Putamen (tissue), 1 donor: ENCODE data around the gene OR2T27.
"Not testable (repeated sequence)": the region's sequence is repeated elsewhere in the genome, so short reads cannot be mapped to it uniquely, and the experiment has no call there.

Source experiments
- DNase-seq: peaks from one replicate; pipeline ENCODE4 v3.0.0-alpha.2; 2016; ENCODE audit warnings: low spot score

Gene OR2T27, protein sequence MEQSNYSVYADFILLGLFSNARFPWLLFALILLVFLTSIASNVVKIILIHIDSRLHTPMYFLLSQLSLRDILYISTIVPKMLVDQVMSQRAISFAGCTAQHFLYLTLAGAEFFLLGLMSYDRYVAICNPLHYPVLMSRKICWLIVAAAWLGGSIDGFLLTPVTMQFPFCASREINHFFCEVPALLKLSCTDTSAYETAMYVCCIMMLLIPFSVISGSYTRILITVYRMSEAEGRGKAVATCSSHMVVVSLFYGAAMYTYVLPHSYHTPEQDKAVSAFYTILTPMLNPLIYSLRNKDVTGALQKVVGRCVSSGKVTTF

DNA sequence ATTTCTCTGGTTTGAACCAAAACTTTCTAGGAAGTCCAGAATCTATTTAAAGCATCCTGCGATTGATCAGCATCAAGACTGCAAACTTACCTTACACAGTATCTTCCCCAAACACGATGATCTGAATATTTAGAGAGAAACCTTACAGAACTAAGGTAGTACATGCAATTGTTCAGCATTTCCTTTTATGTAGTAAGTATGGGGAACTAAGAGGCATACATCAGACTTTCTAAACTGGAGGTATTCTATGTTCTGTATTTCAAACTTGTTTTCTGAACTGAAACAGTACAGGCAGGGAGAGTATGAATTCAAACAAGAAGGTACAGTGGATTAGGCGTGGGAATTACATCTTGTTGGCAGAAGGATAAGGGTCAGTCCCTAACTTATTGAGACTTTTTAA lies at the start of gene OR2T27:
TSS of gene OR2T27 (minus strand) at position 175 of the 400 bp plus-strand sequence. CDS start 4,644 bp downstream, outside the sequence.
- not testable (repeated sequence) for DNase-seq

GRCh38 chr1:248704606-248705005 lies 49.3 kb upstream of the OR2T27 start:
- DNase-seq, result no peak

DNA sequence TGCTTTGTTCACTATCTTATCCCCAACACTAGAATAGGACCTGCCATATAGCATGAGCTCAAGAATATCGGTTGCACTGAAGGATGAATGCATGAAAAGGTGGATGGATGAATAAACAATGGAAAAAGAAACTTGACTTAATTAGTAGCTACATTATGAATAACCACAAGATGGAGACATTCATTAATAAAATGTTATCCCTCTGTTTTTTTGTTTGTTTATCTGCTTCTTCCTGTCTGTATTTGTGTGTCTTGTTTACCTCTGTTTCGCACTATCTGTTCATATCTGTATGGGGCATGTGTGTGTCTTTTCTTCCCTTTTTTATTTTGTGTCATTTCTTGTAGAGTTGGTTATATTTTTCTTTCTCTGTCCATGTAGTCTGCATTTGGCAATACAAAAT lies 48.3 kb upstream of the OR2T27 start:
- no peak for DNase-seq

GRCh38 chr1:248702714-248703113 lies 47.4 kb upstream of the OR2T27 start, which contains the start of gene OR14I1:
Gene OR14I1, minus strand, starts transcription at chr1:248702766.
- no peak for DNase-seq

- DNase-seq, result no peak
These were observed 43.8 kb upstream of the OR2T27 start for GRCh38 chr1:248699099-248699498.

DNA sequence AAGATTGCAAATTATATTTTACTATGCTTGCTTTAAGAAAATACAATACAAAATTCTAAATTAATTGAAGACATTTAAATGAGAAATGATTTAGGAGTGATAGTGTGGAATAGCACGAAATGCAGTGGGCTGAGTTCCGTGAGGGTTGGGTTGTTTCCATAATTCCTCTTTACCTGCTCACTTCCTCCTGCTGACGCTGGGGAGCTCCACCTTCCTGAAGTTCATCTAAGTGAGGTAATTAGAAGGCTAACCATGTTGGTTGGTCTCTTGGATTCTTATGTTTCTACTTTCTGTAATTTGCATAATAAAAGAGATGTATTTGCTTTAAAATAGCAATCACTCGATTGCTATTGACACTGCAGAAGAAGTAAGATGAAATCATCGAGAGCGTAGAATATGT lies 42.6 kb upstream of the OR2T27 start:
- DNase-seq, result no peak

- no peak for DNase-seq
These were observed 41.4 kb upstream of the OR2T27 start for GRCh38 chr1:248696774-248697173.

DNA sequence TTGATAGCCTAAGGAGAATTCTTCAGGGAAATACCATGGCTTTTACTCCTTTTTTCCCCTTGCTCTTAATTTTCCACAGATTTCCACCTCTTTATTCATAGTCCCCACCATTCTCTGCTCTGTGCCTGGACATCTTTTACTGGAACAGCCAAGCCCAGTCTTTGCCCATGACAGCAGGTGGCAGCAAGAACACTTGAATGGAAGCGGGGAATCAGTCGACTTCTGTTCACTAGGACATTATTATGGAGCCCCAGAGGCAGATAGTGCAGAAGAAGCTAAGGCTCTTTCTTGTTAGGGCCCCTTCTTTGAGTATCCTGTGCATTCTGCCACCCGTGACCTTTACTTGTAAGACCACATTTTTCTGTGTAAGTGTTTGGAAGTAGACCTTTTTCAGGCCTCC lies 40.9 kb upstream of the OR2T27 start:
- no peak for DNase-seq

DNA sequence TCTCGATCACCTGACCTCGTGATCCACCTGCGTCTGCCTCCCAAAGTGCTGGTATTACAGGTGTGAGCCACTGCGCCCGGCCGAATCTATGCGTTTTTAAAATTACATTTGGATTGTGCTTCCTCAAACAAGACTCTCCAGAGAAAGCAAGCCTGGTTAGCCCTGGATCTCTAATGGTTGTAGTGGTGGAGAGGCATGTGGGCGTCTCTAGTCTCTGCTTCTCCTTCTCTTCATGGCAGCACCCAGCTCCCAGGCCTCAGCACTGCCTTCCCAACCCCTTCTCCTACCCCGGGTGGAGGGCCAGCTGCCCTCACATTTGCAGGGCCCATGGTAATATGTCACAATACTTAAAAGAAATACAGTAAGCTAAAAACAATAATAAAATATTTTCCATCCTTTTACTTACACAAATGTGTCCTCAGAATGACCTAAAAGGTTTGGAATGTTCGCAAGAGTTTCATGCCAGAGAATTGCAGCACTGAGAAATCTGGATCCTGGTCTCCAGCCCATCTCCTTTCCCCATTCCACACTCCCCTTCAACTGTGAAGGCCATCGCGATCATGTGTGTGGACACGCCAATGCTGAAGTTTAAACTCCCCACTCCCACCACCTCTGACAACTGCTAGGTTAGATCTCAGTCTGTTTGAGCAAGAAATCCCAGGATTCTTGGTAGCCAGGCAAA lies 40.3 kb upstream of the OR2T27 start:
- no peak for DNase-seq

DNA sequence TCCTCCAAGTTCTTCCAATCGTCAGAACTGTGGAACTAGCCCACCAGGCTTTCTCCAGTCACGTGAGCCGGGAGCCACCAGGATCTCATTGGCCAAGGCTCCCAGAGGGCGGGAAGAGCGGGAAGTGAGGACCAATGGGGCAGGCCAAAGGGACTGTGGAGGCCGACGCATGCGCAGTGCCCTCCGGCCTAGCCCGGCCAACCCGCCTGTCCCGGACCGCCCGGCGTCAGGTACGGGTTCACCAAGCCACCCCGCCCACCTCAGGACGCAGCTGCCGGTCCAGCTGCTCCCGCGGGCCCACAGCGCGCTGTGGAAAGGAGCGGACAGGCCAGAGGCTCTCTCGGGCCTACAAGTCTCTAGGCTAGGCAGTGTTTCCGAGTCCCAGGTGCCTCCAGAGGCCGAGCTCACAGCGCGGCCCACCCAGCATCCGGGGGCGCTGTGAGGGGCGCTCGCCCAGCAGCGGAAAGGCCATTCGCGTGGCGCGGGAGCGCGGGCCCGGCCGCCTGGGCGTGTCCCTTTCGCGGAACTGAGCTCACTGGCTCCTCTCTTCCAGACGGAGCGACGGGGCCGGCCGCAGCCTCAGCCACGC lies 36.3 kb upstream of the OR2T27 start:
- no peak for DNase-seq

GRCh38 chr1:248688527-248689298 lies 33.4 kb upstream of the OR2T27 start:
- DNase-seq, result no peak

DNA sequence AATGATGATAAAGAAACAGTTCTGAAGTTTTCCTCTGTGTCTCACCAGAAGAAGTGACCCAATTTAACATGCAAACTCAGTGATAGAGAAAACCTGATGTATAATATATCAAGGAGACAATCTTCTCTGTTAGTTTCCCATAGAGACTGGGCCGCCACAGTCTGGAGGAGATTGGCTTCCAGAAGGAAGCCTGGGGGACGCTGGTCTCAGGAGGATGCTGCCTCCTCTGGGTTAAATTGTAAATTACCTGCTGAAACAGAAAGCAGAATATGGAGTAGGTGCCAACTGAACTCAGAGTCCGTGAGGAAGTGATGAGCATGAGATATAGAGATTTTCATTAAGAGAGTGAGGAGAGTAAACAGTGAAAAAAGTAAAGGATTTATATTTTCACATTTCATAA lies 31.5 kb upstream of the OR2T27 start:
- DNase-seq, result no peak

GRCh38 chr1:248681651-248682050 lies 26.3 kb upstream of the OR2T27 start:
- no peak for DNase-seq

DNA sequence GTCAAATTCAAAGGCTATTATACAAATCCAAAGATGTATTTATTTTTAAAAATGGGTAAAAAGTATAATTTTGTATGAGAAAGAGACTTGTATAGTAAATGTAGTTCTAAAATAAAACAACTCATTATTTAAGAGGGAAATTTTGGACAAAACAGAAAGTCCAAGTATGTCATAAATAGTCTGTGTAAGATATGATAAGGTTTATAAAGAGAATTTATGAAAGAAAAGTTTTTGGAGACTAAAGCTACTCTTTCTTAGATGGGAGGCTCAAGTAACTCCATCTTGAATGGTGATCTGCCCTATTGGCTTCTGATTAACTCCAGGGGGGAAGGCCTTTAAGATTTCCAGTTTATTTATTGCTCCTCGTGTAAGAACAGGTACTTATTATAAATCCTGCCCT lies 14.7 kb upstream of the OR2T27 start:
- DNase-seq, result no peak

DNA sequence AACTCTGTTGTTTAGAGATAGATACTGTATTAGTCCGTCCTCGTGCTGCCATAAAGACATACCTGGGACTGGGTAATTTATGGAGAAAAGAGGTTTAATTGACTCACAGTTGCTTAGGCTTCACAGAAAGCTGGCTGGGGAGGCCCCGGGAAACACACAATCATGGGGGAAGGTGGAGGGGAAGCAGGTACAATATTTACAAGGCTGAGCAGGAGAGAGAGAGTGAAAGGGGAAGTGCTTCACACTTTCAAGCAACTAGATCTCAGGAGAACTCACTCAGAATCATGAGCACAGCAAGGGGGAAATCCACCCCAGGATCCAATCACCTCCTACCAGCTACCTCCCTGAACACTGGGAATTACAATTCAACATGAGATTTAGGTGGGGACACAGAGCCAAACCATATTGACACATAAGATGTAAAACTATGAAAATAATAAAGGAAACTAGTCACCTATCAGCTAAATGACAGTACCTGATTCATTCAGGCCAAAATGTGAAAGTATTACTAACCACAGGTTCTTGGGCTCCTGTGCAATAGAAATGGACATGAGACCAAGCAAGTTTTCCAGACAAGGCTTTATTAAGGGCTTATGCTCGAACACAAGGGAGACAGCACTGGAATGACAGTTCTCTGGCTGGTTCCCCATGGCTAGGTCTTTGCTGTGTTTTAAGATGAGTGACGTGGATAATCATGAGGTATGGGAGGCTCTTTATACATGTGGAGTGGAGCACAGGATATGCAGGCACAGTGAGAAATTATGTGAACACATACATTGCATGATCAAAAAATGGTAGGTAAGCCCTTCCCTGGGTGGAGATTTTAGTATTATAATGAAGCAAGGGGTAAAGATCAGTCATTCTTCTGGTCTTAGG lies 8.4 kb upstream of the OR2T27 start:
- not testable (repeated sequence) for DNase-seq

DNA sequence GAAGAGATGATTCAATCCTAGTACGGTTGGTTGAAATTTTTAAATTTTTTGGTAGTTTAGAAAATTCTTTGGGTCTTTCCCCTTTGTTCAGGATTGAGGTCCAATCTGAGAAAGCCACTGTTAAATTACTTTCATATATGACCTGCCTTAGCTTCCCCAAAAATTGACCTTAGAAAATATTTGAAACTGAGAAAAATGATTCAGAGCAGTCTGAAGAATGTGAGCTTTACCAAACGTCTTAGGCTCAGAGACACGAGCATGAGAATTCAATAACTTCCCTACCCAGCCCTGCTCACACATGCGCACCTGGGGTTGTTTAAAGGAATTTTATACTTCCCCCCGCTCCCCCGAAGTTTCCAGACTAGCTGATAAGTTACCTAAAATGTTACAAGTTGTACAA lies 1.5 kb upstream of the OR2T27 start:
- DNase-seq, result not testable (repeated sequence)

DNA sequence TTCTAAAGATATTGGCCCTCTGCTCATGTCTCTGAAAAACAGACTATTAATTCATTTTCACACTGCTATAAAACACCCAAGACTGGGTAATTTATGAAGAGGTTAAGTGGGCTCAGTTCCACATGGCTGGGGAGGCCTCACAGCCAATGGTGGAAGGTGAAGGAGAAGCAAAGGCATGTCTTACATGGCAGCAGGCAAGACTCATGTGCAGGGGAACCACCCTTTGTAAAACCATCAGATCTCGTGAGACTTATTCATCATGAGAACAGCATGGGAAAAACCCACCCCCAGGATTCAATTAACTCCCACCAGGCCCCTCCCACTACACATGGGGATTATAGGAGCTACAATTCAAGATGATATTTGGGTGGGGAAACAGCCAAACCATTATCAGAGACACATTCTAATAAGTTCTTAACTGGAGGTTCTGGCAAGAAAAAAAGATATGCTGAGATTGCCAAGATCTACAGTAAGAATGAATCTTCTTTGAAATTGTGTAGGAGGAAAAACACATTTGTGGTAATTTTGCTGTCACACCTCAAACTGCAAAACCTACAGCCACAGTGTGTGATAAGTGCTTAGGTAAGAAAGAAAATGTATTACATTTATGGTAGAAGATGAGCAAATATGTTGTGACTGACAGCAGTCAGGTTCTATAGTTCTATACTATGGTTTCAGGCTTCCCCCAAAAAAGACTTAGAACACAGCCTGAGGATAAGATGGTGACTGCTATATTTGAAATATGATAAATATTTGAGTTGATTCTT lies 6.4 kb downstream of the OR2T27 start:
- not testable (repeated sequence) for DNase-seq

- not testable (repeated sequence) for DNase-seq
These were observed 10.2 kb downstream of the OR2T27 start, which contains the start of gene OR2T35 for GRCh38 chr1:248645178-248645577. Gene OR2T35, minus strand, starts transcription at chr1:248645278. Its CDS starts 6,020 bp downstream, at chr1:248639258.

GRCh38 chr1:248642971-248643651 lies 12.2 kb downstream of the OR2T27 start:
- not testable (repeated sequence) for DNase-seq

DNA sequence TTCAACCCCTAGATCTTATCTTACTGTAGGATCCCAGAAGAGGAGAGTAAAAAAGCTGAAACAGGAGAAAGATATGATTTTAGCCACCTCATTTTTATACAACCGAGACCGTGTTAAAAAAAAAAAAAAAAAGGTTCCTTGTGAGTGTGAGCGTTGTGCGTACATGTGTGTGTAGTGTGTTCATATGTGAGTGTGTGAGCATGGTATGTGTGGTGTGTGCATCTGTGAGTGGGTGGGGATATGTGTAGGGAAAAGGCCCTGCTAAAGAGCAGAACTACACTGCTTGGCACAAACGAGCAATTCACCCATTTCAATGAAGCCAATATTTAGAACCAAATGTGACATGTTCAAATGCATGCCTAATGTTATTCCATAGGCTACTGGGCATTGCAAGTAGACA lies 13.7 kb downstream of the OR2T27 start:
- not testable (repeated sequence) for DNase-seq
